Keratinocyte (primary cell): Measurements from ENCODE around the gene SLC34A3. TPM values are rescaled to one million over a fixed set of nuclear protein-coding genes. Genes with fewer than 3 reads are reported as not detected.
A peak's percentile ranks its signal among the peaks of the same experiment; 100 is the strongest.

Experiments used
- DNase-seq: peaks from one replicate; pipeline ENCODE4 v3.0.0-alpha.2; 2011; ENCODE audit warnings: low read depth, missing footprints, low spot score
- FAIRE-seq: peaks from 2 replicates; lab custom pipeline; 2011; peaks lifted over from hg19 to GRCh38; lab: Jason Lieb, UNC
- H2AFZ ChIP-seq: 2 replicates; pipeline ENCODE4 v1.6.0; 2012; ENCODE audit warnings: low read length, control low read depth, inconsistent platforms; ENCODE audit not compliant: control insufficient read depth
- H3K27ac ChIP-seq: 2 replicates; pipeline ENCODE4 v1.5.1; 2011; ENCODE audit warnings: low read length; ENCODE audit not compliant: control insufficient read depth, insufficient read depth
- H3K27me3 ChIP-seq: 3 replicates; pipeline ENCODE4 v1.6.0; 2011; ENCODE audit warnings: low read length; ENCODE audit not compliant: control insufficient read depth, insufficient read depth; ENCODE audit errors: extremely low read depth
- H3K36me3 ChIP-seq, 2 experiments: 2 replicates in 1 of 2; 3 replicates in 1 of 2; pipeline ENCODE4 v1.5.1; 2011; ENCODE audit warnings: low read length in 2 of 2, mild to moderate bottlenecking in 1 of 2; ENCODE audit not compliant: control insufficient read depth in 2 of 2, insufficient read depth in 2 of 2; ENCODE audit errors: extremely low read depth in 1 of 2
- H3K4me1 ChIP-seq: 3 replicates; pipeline ENCODE4 v1.5.1; 2011; ENCODE audit warnings: low read length; ENCODE audit not compliant: control insufficient read depth, insufficient read depth; ENCODE audit errors: extremely low read depth
- H3K4me2 ChIP-seq: 3 replicates; pipeline ENCODE4 v1.6.0; 2011; ENCODE audit warnings: low read depth, low read length; ENCODE audit not compliant: control insufficient read depth, insufficient read depth; ENCODE audit errors: extremely low read depth
- H3K4me3 ChIP-seq, 3 experiments: fragments of 200-600 bp in 1 of 3; sonication (generic) in 1 of 3; 2 replicates in 2 of 3; 3 replicates in 1 of 3; pipeline ENCODE4 v1.5.1; 2011 to 2016; ENCODE audit warnings: low read length in 3 of 3, mild to moderate bottlenecking in 3 of 3, control low read depth in 2 of 3, inconsistent platforms in 1 of 3, low read depth in 1 of 3, mixed read lengths in 1 of 3, mixed run types in 1 of 3, moderate library complexity in 1 of 3; ENCODE audit not compliant: control insufficient read depth in 2 of 3, insufficient read depth in 2 of 3; ENCODE audit errors: extremely low read depth in 1 of 3
- H3K79me2 ChIP-seq: 2 replicates; pipeline ENCODE4 v1.6.0; 2012; ENCODE audit warnings: low read length; ENCODE audit not compliant: control insufficient read depth, insufficient read depth
- H3K9ac ChIP-seq: 3 replicates; pipeline ENCODE4 v1.6.0; 2011; ENCODE audit warnings: low read length; ENCODE audit not compliant: control insufficient read depth, insufficient read depth; ENCODE audit errors: extremely low read depth
- H3K9me1 ChIP-seq: 3 replicates; pipeline ENCODE4 v1.6.0; 2011; ENCODE audit warnings: low read length; ENCODE audit not compliant: control insufficient read depth, insufficient read depth; ENCODE audit errors: extremely low read depth
- H3K9me3 ChIP-seq: 2 replicates; pipeline ENCODE4 v1.5.1; 2012; ENCODE audit warnings: low read depth, low read length; ENCODE audit not compliant: control insufficient read depth
- H4K20me1 ChIP-seq: 3 replicates; pipeline ENCODE4 v1.6.0; 2011; ENCODE audit warnings: low read length; ENCODE audit not compliant: control insufficient read depth, insufficient read depth; ENCODE audit errors: extremely low read depth
- CTCF ChIP-seq, 3 experiments: IDR thresholded peaks in 1 of 3; conservative IDR thresholded peaks in 1 of 3; optimal IDR thresholded peaks in 1 of 3; 2 replicates in 2 of 3; 3 replicates in 1 of 3; pipeline versions ENCODE3 to v1.5.1; 2011; ENCODE audit warnings: low read length in 3 of 3, mild to moderate bottlenecking in 3 of 3, moderate library complexity in 2 of 3, control low read depth in 1 of 3, inconsistent platforms in 1 of 3; ENCODE audit not compliant: insufficient read depth in 2 of 3; ENCODE audit errors: extremely low read depth in 1 of 3
- EZH2 ChIP-seq: IDR thresholded peaks from one replicate; pipeline ENCODE4 v1.6.1; 2012; ENCODE audit warnings: inconsistent platforms, mild to moderate bottlenecking, low read length, moderate library complexity
- dilution Hi-C: fragments of 300-500 bp; cut with MboI; formaldehyde crosslinking; loops from one replicate; pipeline ENCODE4 v1.7.0; 2020; ENCODE audit warnings: low sequenced_read_pairs; ENCODE audit not compliant: extremely low pct_ligation_motif_present
- polyA plus RNA-seq, 5 experiments: library from polyadenylated mRNA; depleted of rRNA in 3 of 5; stranded (reverse) in 3 of 5; stranded (forward) in 1 of 5; unstranded in 1 of 5; fragments of >200 nt; gene quantifications; 1 replicate in 1 of 5; 2 replicates in 3 of 5; 3 replicates in 1 of 5; pipeline versions ENCODE4 v1.2.1 to v1.2.3, GENCODE V29; 2011 to 2012; ENCODE audit warnings: missing spikeins in 2 of 5, low read depth in 1 of 5, low replicate concordance in 1 of 5

Gene SLC34A3
- polyA plus RNA-seq, 1 donor (not counting 4 experiments of a cell fraction or from before 2014, with no cell fraction given): not detected

DNA sequence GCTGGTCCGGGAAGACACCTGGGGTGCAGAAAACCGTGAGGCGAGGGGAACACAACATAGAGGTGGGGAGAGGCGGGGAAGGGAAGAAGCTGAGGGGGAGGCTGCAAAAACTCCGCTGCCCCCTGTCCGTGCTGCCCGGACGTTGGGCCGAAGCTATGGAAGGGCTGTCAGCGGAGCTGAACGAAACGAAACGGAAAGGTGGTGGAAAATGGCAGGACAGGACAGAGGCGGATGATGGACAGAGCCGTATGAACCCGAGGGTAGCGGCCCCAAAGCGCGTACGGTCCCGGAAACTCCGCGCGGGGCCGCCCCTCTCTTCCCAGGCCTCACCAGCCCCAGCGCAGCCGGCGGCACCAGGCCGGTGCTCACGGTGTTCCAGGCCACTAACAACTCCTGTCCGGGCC lies 42.6 kb upstream of the SLC34A3 start:
- peak overlapping the region; percentile 97 for H3K4me2 ChIP-seq
- H3K4me1 ChIP-seq: peaks cover 23% of the 10 kb centered on the region
- dilution Hi-C loops: no loop called here
- FAIRE-seq: no peak
- no peak for DNase-seq
- H3K27me3 ChIP-seq: no peaks in the 10 kb centered on the region
- no peaks in the 10 kb centered on the region for H3K9me1 ChIP-seq
- peak overlapping the region; percentile 91 for H2AFZ ChIP-seq
- peak overlapping the region; percentile 88 to 96 (median 90) for H3K4me3 ChIP-seq
- H3K36me3 ChIP-seq: peaks cover 18 to 24% of the 10 kb centered on the region in 2 experiments
- H4K20me1 ChIP-seq: no peaks in the 10 kb centered on the region
- peak overlapping the region; percentile 89 for H3K27ac ChIP-seq
- H3K9me3 ChIP-seq: no peaks in the 10 kb centered on the region
- H3K9ac ChIP-seq: peak overlapping the region; percentile 92
- no peak for TF ChIP-seq EZH2
- no peak for TF ChIP-seq CTCF (optimal IDR thresholded peaks at IDR 0.05 in 1 of 3, IDR thresholded peaks at IDR 0.05 in 1 of 3, conservative IDR thresholded peaks at IDR 0.05 in 1 of 3; ENCODE audit: extremely low read depth in 1 of 3, insufficient read depth in 2 of 3, low read length in 3 of 3)
- H3K79me2 ChIP-seq: peaks cover 47% of the 10 kb centered on the region

GRCh38 chr9:137188490-137189296 lies 42.0 kb upstream of the SLC34A3 start, which contains the start of the genes ANAPC2 and SSNA1:
Gene ANAPC2 (minus strand): TSS chr9:137188560. CDS start chr9:137188532, 28 bp downstream.
Gene SSNA1 (plus strand): TSS chr9:137188676. CDS start chr9:137188727, 51 bp downstream.
- no peaks in the 10 kb centered on the region for H3K9me3 ChIP-seq
- peaks cover 23% of the 10 kb centered on the region for H3K4me1 ChIP-seq
- peak within 1 kb of the TSS; percentile 89 for H3K27ac ChIP-seq
- H3K4me3 ChIP-seq: peak within 1 kb of the TSS; percentile 88 to 96 (median 90)
- peak within 1 kb of the TSS; percentile 97 for H3K4me2 ChIP-seq
- H4K20me1 ChIP-seq: no peaks in the 10 kb centered on the region
- H3K9me1 ChIP-seq: no peaks in the 10 kb centered on the region
- H2AFZ ChIP-seq: peak within 1 kb of the TSS; percentile 91
- peak; percentile 34 for FAIRE-seq
- peaks cover 3% of the 10 kb centered on the region for H3K27me3 ChIP-seq
- peaks cover 47% of the 10 kb centered on the region for H3K79me2 ChIP-seq
- TF ChIP-seq EZH2: no peak
- TF ChIP-seq CTCF (optimal IDR thresholded peaks at IDR 0.05 in 1 of 3, IDR thresholded peaks at IDR 0.05 in 1 of 3, conservative IDR thresholded peaks at IDR 0.05 in 1 of 3; ENCODE audit: extremely low read depth in 1 of 3, insufficient read depth in 2 of 3, low read length in 3 of 3): peak in 2 of 3 experiments; percentile 41 to 68
- H3K36me3 ChIP-seq: peaks cover 13 to 20% of the 10 kb centered on the region in 2 experiments
- peak within 1 kb of the TSS; percentile 92 for H3K9ac ChIP-seq
- dilution Hi-C loops: no loop called here
- peak; percentile 57 for DNase-seq
